Hematopoietic multipotent progenitor cell treated with erythropoietin and hydrocortisone succinate and interleukin-3 and kit ligand, for 15 days (in vitro differentiated cells): ENCODE measurements around the gene MRPL51.
"Not testable (repeated sequence)": the region's sequence is repeated elsewhere in the genome, so short reads cannot be mapped to it uniquely, and the experiment has no call there.

Source experiments
- DNase-seq: peaks from one replicate; pipeline ENCODE4 v3.0.0-alpha.2; 2015; ENCODE audit warnings: low spot score

Gene MRPL51

DNA sequence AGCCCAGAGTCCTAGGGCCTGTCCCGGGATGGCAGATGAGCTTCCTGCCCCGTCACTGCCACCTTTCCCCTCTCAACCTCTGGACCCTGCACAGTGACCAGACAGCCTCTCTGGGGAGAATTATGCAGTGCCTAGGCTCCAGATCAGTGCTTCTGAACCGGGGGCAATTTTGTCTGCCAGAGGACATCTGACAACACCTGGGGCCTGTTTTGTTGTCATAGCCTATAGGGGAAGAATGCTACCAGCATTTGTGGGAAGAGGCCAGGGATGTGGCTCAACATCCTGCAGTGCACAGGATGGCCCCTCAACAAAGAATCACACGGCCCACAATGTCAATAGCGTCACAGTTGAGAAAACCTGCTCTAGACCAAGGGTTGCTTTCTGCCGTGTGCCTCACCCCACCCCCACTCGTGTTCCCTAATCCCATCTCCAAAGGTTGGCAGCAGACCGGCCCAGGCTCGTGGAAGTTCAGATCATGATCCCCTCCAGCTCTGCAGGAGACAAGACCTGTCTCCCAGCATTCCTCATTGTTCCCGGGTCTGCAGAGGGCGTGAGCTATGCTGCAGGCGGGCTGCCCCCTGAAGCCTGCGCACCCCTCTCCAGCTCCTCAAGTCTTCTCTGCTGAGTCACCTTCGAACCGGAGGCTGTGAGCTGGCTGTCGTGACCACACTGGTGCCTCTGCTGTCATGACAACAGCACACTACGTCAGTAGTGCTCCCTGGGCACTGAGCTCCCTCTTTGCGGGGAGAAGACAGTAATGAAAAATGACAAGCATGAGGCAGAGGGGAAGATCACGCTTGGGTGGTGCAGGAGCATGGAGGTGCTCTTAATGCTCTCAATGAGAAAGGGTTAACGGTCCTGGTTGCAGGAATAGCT is 39.2 kb upstream of the MRPL51 start:
- DNase-seq = peak; percentile 84

DNA sequence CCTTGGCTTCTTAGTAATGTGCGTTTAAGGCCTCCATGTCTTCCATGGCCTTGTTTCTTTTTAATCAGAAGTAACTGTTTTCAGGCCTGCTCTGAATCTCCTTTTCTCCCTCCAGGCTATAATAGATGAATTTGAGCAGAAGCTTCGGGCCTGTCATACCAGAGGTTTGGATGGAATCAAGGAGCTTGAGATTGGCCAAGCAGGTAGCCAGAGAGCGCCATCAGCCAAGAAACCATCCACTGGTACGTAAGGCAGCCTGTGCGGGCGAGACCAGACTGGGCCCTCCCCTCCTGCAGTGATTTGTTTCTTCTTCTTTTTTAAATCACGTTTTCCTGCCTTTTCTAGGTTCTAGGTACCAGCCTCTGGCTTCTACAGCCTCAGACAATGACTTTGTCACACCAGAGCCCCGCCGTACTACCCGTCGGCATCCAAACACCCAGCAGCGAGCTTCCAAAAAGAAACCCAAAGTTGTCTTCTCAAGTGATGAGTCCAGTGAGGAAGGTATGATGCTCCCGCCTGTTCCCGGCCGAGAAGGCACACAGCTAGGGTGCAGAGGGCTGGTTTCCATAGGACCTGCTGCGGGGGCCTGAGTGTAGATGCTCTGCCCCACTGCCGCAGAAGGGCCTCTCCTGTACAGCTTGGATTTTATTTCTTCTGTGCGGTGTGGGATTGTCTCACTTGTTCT is 37.7 kb upstream of the MRPL51 start:
- DNase-seq = no peak

DNA sequence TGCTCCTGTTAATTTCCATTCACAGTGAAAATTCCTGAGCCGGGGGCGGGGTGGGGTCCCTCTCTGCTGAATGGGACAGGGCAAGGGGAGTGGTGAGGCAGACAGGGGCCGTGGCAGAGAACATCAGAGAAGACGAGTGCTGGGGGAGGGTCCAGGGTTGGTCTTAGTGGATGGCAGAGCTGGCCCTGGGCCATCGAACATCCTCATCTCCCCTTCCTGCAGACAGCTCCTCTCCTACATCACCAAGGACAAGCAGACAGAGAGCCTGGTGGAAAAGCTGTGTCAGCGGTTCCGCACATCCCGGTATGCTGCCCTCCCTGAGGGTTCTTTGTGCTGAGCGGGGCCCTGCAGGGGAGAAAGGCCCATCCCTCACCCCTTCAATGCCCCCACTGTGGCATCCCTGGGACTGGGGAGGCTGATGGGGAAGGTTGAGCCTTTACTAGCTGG is 36.3 kb upstream of the MRPL51 start:
- DNase-seq = no peak

DNA sequence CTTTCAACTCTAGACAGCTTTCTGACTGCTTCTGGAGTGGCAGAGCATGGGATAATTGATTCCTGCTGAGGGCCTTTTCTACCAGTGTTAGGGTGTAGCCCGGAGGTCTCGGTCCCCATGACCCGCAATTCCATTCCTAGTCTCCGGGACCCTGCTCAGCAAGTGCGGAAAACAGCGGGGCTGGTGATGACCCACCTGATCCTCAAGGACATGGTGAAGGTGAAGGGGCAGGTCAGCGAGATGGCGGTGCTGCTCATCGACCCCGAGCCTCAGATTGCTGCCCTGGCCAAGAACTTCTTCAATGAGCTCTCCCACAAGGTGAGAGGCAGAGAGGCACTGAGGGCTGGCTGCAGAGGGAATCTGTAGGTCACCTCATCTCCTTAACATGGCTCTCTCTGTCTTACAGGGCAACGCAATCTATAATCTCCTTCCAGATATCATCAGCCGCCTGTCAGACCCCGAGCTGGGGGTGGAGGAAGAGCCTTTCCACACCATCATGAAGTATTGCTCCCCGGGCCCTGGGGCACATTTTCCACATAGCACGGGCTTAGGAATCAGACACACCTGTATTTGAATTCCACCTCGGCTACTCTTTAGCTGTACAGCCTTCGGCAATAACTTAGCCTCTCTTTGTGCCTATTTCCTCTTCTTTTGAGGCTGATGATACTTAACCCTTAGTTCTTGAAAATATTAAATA is 35.6 kb upstream of the MRPL51 start:
- DNase-seq = no peak

DNA sequence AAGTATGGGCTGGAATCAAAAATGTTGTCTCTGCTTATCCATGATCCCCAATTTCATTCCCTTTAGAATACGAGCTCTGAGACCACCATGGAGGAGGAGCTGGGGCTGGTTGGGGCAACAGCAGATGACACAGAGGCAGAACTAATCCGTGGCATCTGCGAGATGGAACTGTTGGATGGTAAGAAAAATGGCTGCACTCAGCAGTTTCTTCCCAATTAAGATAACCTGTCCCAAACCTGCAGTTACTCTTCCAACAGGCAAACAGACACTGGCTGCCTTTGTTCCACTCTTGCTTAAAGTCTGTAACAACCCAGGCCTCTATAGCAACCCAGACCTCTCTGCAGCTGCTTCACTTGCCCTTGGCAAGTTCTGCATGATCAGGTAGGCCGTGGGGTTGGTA is 34.6 kb upstream of the MRPL51 start:
- DNase-seq = no peak

DNA sequence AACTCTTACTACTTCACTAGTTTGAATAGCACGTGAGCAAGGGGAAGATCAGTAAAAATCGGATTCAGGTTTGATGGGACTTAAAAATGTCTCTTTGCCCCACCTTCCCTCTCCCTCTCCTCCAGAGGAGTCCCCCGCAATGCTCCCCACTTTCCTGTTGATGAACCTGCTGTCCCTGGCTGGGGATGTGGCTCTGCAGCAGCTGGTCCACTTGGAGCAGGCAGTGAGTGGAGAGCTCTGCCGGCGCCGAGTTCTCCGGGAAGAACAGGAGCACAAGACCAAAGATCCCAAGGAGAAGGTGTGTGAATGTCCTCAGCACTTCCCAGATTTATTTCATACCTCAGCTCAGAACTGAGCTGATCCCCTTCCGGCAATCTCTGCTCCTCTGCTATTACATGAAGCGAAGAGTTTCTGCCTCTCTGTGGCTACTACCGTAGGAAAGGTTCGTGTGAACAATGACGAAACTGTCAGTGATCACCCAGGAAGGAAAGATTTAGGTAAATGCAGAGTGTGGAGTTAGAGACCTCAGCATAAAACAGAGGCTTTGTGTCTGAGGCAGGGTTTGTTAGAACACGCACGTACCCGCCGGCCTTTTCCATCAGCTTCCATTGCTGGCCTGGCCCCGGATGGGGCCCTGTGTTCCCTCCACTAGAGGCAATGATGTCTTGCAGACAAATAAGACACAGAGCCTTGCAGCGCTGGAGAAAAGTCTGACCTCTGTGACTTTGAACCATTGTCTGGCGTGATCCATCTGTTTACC is 33.9 kb upstream of the MRPL51 start:
- no peak for DNase-seq

DNA sequence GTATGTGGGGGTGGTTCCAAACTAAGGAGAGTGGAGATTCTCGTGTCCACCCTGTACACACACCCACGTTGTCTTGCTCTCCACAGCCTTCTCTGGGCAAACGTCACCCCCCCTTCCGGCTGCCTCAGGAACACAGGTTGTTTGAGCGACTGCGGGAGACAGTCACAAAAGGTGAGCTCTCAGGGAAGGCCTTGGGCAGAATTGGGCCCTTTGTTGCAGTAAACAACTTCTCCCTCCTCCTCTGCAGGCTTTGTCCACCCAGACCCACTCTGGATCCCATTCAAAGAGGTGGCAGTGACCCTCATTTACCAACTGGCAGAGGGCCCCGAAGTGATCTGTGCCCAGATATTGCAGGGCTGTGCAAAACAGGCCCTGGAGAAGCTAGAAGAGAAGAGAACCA is 33.1 kb upstream of the MRPL51 start:
- DNase-seq = no peak

DNA sequence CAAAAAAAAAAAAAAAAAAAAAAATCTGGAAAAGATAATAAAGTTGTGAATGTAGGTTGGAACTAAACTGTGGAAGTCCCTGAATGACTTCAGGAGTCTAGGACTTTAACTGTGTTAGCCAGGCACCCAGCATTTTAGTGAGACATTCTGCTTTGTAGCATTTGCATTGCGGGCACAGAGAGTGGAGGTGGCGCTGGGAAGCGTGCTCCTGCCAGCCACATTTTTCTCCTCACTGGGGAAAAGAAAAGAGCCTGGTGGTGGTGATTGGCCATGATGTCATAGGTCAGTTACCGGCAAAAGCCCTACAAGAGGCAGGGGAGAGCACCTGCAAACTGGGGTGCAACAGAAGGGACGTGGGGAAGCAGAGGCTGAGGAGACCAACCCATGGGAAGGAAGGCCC is 31.6 kb upstream of the MRPL51 start:
- DNase-seq = no peak

DNA sequence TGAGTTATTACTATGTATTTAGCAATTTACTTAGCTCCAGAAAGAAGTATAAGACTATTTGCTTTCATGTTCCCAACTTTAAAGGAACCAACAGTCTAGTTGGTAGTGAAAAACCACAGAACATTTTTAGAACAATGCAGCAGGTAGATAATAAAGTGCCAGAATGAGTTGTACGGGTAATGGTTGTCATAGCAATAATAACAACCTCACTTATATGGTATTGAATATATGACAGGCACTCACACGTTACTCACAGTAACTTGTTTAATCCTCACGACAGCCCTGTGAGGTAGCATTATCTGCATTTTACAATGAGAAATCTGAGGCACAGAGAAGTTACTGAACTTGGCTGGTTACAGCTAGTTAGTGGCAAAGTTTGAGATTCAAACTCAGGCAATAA is 30.6 kb upstream of the MRPL51 start:
- DNase-seq = no peak

DNA sequence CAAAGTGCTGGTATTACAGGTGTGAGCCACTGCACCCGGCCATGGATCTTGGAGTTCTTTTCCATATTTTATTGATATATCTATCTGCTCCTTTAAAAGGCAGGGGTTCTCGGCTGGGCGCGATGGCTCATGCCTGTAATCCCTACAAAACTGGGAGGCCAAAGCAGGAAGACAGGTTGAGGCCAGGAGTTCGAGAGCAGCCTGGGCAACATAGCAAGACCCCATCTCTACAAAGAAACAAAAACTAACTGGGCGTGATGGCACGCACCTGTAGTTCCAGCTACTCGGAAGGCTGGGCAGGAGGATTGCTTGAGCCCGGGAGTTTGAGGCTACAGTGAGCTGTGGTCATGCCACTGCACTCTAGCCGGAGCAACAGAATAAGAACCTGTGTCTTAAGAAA is 29.1 kb upstream of the MRPL51 start:
- DNase-seq = no peak

DNA sequence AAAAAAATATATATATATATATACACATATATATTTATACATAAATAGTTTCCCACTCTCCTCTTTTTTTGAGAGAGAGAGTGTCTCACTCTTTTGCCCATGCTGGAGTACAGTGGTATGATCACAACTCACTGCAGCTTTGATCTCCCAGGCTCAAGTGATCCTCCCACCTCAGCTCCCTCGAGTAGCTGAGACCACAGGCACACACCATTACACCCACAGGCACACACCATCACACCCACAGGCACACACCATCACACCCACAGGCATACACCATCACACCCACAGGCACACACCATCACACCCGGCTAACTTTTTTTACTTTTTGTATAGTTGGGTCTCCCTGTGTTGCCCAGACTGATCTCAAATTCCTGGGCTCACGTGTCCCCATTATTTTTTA is 27.1 kb upstream of the MRPL51 start:
- no peak for DNase-seq

DNA sequence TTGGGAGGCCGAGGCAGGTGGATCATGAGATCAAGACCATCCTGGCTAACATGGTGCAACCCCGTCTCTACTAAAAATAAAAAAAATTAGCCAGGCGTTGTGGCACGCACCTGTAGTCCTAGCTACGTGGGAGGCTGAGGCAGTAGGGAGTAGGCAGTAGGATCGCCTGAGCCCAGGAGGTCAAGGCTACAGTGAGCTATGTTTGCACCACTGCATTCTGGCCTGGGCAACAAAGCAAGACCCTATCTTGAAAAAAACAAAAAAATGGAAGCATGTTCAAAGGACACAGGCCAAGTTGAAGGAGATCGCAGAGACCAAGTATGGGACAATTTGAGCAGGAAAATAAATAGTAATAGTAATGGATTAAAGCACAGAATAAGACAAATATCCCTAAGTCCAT is 15.0 kb upstream of the MRPL51 start:
- DNase-seq = no peak

DNA sequence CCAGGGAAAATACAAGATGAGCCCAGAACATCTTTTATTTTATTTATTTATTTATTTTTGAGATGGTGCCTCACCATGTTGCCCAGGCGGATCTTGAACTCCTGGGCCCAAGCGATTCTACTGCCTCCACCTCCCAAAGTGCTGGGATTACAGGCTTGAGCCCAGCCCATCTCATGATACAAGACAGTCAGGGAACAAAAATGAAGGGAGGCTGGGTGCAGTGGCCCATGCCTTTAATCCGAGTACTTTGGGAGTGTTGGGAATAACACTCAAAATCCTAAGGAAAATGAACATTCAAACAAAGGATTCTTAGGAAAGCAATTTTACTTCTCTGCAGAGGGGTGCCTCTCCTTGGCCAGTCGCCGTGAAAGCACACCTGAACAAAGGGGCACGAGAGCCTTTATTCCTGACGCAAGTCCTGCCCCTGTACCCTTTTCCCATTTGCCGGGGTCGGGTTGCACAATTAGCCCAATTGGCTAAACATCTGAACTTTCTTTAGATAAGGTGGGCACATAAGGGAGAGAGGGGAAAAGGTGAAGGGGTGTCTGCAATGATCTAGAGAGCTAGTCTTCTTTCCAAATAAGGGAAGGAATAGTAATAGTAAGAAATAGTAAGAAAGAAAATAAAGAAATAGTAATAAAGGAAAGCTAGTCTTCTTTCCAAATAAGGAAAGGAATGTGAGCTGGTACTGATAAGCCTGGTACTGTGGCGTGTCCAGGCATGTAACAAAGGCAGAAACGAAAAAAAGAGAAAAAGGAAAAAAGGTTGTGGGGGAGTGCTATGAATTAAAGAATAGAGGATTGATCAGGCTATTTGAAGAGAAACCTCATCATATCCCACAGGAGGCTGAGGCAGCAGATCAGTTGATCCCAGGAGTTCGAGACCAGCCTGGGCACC is 14.3 kb upstream of the MRPL51 start:
- DNase-seq = no peak

DNA sequence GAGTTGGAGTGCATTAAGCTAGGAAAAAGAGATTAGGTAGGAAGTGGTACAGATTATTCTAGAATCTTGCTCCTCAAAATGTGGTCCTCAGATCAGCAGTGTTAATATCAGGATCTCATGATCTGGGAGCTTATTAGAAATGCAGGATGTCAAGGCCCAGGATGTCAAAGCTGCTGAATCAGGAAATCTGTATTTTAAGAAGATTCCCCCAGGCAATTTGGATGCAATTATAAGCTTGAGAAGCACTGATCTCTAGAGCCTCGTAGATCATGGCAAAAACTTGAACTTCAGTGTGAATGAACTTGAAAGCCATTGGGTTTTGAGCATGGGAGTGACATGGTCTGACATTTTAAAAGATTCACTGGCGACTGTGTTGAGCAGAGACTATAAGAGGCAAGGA is 7.4 kb upstream of the MRPL51 start:
- no peak for DNase-seq

DNA sequence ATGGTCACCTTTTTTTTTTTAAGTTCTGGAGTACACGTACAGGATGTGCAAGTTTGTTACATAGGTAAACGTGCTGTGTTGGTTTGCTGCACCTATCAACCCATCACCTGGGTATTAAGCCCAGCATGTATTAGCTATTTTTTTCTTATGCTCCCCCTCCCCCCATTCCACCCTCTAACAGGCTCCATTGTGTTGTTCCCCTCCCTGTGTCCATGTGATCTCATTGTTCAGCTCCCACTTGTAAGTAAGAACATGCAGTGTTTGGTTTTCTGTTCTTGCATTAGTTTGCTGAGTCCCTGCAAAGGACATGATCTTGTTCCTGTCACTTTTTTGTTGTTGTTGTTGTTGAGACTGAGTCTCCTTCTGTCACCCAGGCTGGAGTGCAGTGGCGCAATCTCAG is 4.2 kb upstream of the MRPL51 start:
- not testable (repeated sequence) for DNase-seq

DNA sequence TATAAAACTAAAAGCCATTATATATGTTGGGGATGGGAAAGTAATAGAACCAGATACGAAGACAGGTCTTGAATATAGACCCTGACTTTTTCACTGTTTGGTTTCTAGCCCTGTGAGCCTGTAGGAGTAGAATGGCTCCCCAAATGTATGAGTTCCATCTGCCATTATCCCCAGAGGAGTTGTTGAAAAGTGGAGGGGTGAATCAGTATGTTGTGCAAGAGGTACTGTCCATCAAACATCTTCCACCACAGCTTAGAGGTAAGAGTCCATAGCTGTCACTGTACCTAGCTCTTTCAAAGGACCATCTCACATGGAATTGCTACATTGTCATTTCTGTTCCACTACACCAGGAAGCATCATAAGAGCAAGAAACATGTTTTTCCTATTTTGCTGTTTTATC is 1.9 kb upstream of the MRPL51 start:
- DNase-seq = no peak

DNA sequence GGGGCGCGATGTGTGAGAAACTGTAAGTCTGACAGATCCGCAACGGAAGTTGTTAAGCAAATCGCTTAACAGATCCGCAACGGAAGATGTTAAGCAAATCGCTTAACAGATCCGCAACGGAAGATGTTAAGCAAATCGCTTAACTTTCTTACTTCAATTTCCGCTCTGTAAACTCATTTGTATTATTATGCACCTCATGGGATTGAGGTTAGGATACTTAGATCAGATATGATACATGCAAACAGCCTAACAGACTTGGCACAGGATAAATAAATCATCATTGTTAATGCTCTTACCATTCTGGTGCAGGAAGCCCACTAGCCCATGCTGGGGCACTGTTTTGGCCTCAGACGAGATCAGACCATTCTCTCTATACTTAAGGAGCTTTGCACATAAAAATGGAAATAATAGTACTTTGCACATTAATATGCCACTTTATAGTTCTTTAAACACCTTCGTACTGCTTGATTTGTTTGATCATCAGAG is 1.2 kb upstream of the MRPL51 start:
- peak; percentile 24 for DNase-seq

DNA sequence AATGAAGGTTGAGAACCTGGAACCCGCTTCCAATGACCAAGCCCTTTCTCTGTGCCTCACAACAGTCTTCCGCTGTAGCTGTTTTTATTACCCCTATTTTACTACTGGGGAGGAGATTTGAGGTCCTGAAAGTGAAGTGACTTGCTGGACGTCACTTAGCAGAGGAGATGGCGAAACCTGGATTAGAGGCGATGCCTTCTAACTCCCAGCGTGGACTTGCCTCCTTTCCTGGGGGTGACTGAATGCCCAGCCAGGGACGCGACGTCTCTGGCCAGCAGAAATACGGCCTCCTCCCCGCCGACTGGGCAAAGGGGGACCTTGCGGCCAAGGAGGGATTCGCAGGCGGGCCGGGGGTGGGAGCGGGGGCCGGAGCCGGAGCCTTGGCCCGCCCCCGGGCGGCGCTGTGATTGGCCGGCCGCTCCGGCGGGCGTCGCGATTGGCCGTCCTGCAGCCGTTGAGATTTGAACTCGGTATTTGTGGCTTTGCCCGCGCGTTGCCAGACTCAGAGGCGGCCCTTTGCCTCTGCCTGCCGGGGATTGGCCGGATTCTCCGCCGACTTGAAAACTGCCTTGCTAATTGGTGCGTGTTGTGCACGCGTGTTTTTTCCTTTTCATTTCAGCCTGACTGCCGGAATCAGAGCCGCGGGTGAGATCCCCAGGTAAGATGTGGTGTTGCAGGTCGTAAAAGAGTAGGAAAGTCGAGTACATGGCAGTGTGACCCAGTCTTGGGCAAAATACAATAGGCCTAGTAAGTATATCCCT is 615 bp upstream of the MRPL51 start, which contains the start of gene NCAPD2:
TSS of gene NCAPD2 (plus strand) at position 606 of the 761 bp plus-strand sequence. CDS start 997 bp downstream, outside the sequence.
- DNase-seq = peak; percentile 95

DNA sequence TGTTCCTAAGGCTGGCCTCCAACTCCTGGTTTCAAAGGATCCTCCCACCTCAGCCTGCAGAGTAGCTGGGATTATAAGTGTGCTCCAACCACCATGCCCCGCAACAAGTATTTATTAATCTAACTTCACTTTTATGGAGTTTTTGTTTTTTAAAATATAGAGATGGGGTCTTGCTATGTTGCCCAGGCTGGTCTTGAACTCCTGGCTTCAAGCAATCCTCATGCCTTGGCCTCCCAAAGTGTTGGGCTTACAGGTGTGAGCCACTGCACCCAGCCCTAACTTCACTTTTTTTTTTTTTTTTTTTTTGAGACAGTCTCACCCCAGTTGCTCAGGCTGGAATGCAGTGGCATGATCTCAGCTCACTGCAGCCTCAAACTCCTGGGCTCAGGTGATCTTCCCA is 2.4 kb downstream of the MRPL51 start:
- not testable (repeated sequence) for DNase-seq

DNA sequence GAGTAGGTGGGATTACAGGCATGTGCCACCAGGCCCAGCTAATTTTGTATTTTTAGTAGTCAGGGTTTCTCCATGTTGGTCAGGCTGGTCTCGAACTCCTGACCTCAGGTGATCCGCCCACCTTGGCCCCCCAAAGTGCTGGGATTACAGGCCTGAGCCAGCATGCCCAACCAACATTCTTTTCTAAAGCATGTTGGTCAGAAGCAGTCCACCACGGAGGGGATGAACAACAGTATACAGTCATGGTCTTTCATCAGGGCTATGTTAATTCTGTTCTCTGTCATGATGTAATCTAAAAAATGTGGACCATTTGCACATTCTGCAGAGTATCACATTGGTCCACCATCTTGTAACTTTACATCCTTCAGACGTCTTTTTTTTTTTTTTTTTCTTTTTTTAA is 3.6 kb downstream of the MRPL51 start:
- DNase-seq = no peak
